Natural killer cell (primary cell): ENCODE results near the gene CHML. TPM values are rescaled to one million over a fixed set of nuclear protein-coding genes. Genes with fewer than 3 reads are reported as not detected.

Experiments
- ATAC-seq, 3 donors: fragments of 150-1000 bp in 2 of 3; fragments of 200-7000 bp in 1 of 3; cut with Tn5 transposase; 1 replicate in 1 of 3; 2 replicates in 2 of 3; pipeline ENCODE4 v1.10.0; 2021; ENCODE audit warnings: mild to moderate bottlenecking in 2 of 3, moderate library complexity in 2 of 3
- DNase-seq, 2 donors: peaks; one replicate each; pipeline versions ENCODE4 v3.0.0 to v3.0.0-alpha.2; 2013 to 2021; ENCODE audit warnings: mixed read lengths in 1 of 2
- H3K27ac ChIP-seq: one replicate; pipeline ENCODE4 v1.5.1; 2013; ENCODE audit warnings: mild to moderate bottlenecking, low read length
- H3K27me3 ChIP-seq: one replicate; pipeline ENCODE4 v1.6.1; 2013; ENCODE audit warnings: low read length; ENCODE audit not compliant: control insufficient read depth, insufficient read depth
- H3K36me3 ChIP-seq: one replicate; pipeline ENCODE4 v1.6.1; 2013; ENCODE audit warnings: low read length; ENCODE audit not compliant: control insufficient read depth, insufficient read depth
- H3K4me1 ChIP-seq: one replicate; pipeline ENCODE4 v1.6.1; 2013; ENCODE audit warnings: low read length; ENCODE audit not compliant: control insufficient read depth, insufficient read depth
- H3K4me3 ChIP-seq: one replicate; pipeline ENCODE4 v1.5.1; 2013; ENCODE audit warnings: low read length
- H3K9me3 ChIP-seq: one replicate; pipeline ENCODE4 v1.6.1; 2013; ENCODE audit warnings: low read length; ENCODE audit not compliant: control insufficient read depth, insufficient read depth
- H3K27ac Mint-ChIP-seq, 2 donors: one replicate each; pipeline ENCODE4 v1.8.0; 2022; ENCODE audit warnings: mild to moderate bottlenecking in 2 of 2, mixed read lengths in 2 of 2, moderate library complexity in 1 of 2
- H3K27me3 Mint-ChIP-seq, 2 donors: one replicate each; pipeline ENCODE4 v1.8.0; 2022; ENCODE audit warnings: low read depth in 2 of 2, mixed read lengths in 2 of 2
- H3K36me3 Mint-ChIP-seq: one replicate; pipeline ENCODE4 v1.8.0; 2022; ENCODE audit warnings: mixed read lengths
- H3K4me1 Mint-ChIP-seq, 2 donors: one replicate each; pipeline ENCODE4 v1.8.0; 2022; ENCODE audit warnings: mixed read lengths in 2 of 2
- H3K4me3 Mint-ChIP-seq: one replicate; pipeline ENCODE4 v1.8.0; 2022; ENCODE audit warnings: mild to moderate bottlenecking, moderate library complexity, mixed read lengths
- H3K9me3 Mint-ChIP-seq, 2 donors: one replicate each; pipeline ENCODE4 v1.8.0; 2022; ENCODE audit warnings: mixed read lengths in 2 of 2
- CTCF ChIP-seq: fragments of 200-600 bp; IDR thresholded peaks from one replicate; pipeline ENCODE4 v1.8.0; 2022; ENCODE audit warnings: antibody characterized with exemption
- WGBS: methylation state at CpG from one replicate; pipeline ENCODE4 v1.1.7; 2013; ENCODE audit warnings: missing lambda C conversion rate; ENCODE audit not compliant: insufficient coverage; 5-methylcytosine and 5-hydroxymethylcytosine counted together
- intact Hi-C: fragments of 100-400 bp; cut with micrococcal nuclease; formaldehyde crosslinking; loops from one replicate; pipeline ENCODE4 v1.14.2; 2022
- total RNA-seq, 4 donors: library from RNA; stranded (reverse); fragments of 120-200 nt in 1 of 4; gene quantifications; one replicate each; pipeline versions ENCODE4 v1.2.3 to v1.2.4, GENCODE V29; 2013 to 2022

The CHML gene
- total RNA-seq, 3 donors from 2014 or later (not counting 1 experiment from before 2014, with no cell fraction given): 6.8 to 11.8 (median 7.8) TPM

DNA sequence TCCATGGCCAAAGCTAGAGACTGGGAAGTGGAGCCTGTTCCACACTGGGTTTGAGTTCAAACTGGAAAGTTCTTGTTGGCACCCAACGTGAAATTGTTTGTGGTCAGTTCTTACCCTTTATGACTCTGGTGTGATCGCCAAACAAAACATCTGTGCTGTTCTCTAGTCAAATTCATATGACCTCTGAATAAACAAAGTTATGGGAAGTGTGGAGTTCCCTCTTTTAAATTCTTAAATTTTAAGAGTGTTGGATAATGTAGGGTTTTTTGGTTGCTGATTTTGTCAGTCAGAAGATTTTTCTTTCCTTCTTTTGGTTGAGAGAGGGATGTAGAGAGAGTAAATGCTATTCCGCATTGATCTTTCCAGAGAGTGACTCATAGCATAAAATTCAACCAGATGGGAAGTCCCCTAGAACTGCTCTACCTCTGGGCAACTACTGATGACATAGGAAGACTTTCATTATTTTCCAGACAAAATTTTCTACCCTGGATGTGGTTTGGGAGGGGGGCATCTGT, 36.4 kb downstream of the CHML start:
- Mint-ChIP-seq H3K9me3 (no peaks in the 10 kb centered on the region), H3K36me3 (no peaks in the 10 kb centered on the region), H3K27ac (no peak overlapping the region), H3K27me3 (no peaks in the 10 kb centered on the region), H3K4me3 (no peak overlapping the region), H3K4me1 (no peaks in the 10 kb centered on the region)
- 81% methylated on average over 2 of the region's 3 CpGs for WGBS
- Histone ChIP-seq H3K9me3 (no peaks in the 10 kb centered on the region), H3K4me3 (no peak overlapping the region), H3K27ac (no peak overlapping the region), H3K36me3 (no peaks in the 10 kb centered on the region), H3K27me3 (no peaks in the 10 kb centered on the region), H3K4me1 (no peaks in the 10 kb centered on the region)
- TF ChIP-seq CTCF: no peak
- DNase-seq (no peak), ATAC-seq (no peak)
- intact Hi-C loops: no loop called here

DNA sequence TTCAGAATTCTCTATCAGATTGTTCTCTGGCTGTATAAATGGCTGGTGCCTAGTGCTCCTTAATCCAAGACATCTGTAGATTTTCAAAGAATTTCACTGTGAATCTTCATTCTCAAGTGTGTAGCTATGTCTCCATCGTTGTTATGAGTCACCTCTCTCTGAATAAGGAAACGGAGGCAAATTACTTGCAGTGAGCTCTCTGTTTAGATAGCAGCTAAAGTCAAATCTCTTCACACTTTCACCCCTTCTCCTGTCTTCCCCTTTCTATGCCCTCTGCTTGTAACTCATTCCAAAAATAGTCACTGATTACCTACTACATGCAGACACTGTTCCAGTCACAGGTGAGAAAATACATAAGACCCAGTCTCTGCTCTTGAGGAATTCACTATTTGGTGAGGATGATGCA, 39.7 kb downstream of the CHML start:
- Histone ChIP-seq H3K4me1 (no peaks in the 10 kb centered on the region), H3K9me3 (no peaks in the 10 kb centered on the region), H3K27ac (no peak overlapping the region), H3K4me3 (no peak overlapping the region), H3K27me3 (no peaks in the 10 kb centered on the region), H3K36me3 (peaks cover 3% of the 10 kb centered on the region)
- TF ChIP-seq CTCF: no peak
- DNase-seq (no peak), ATAC-seq (no peak)
- H3K9me3 Mint-ChIP-seq: no peaks in the 10 kb centered on the region
- no peak overlapping the region for H3K27ac Mint-ChIP-seq
- no peak overlapping the region for H3K4me3 Mint-ChIP-seq
- H3K27me3 Mint-ChIP-seq: no peaks in the 10 kb centered on the region
- 54% methylated on average over 2 of the region's 2 CpGs for WGBS
- no peaks in the 10 kb centered on the region for H3K36me3 Mint-ChIP-seq
- no peaks in the 10 kb centered on the region for H3K4me1 Mint-ChIP-seq
- intact Hi-C loops: no loop called here

- intact Hi-C loops: no loop called here
- no peak for DNase-seq
- H3K27ac ChIP-seq: no peak overlapping the region
- peaks cover 6% of the 10 kb centered on the region for H3K36me3 ChIP-seq
- ATAC-seq: no peak
- WGBS: 90% methylated on average over 2 of the region's 3 CpGs
- TF ChIP-seq CTCF: no peak
- no peaks in the 10 kb centered on the region for H3K9me3 Mint-ChIP-seq
- no peaks in the 10 kb centered on the region for H3K27me3 ChIP-seq
- H3K4me3 ChIP-seq: no peak overlapping the region
- H3K27me3 Mint-ChIP-seq: no peaks in the 10 kb centered on the region
- H3K27ac Mint-ChIP-seq: no peak overlapping the region
- H3K9me3 ChIP-seq: no peaks in the 10 kb centered on the region
- no peaks in the 10 kb centered on the region for H3K4me1 ChIP-seq
- H3K36me3 Mint-ChIP-seq: no peaks in the 10 kb centered on the region
- H3K4me3 Mint-ChIP-seq: no peak overlapping the region
- no peaks in the 10 kb centered on the region for H3K4me1 Mint-ChIP-seq
Measured at GRCh38 chr1:241598249-241598648, 41.9 kb downstream of the CHML start.

DNA sequence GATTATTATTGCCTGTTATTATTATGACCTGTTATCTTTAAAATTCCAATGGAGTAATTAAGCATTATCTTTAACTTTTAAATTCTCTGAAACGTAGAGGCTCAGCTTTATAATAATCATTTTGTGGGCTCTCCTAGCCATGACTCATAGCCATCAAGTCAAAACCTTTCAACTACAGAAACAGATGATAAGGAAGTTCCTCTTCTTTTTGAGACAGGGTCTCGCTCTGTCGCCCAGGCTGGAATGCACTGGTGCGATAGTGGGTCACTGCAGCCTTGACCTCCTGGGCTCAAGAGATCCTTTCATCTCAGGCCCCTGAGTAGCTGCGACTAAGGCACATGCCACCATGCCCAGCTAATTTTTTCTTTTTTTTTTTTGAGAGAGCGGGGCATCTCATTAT, 43.5 kb downstream of the CHML start:
- Histone ChIP-seq H3K36me3 (peaks cover 6% of the 10 kb centered on the region), H3K4me3 (no peak overlapping the region), H3K27me3 (no peaks in the 10 kb centered on the region), H3K9me3 (no peaks in the 10 kb centered on the region), H3K4me1 (no peaks in the 10 kb centered on the region), H3K27ac (no peak overlapping the region)
- Mint-ChIP-seq H3K27me3 (no peaks in the 10 kb centered on the region), H3K4me1 (no peaks in the 10 kb centered on the region), H3K27ac (no peak overlapping the region), H3K36me3 (no peaks in the 10 kb centered on the region), H3K4me3 (no peak overlapping the region), H3K9me3 (no peaks in the 10 kb centered on the region)
- DNase-seq (no peak), ATAC-seq (no peak)
- TF ChIP-seq CTCF: no peak
- intact Hi-C loops: no loop called here
- WGBS: 77% methylated on average over 6 of the region's 6 CpGs
